Esophagus squamous epithelium (tissue), 5 donors: Measurements from ENCODE around the gene SH3GL3. TPM values are rescaled to one million over a fixed set of nuclear protein-coding genes. Genes with fewer than 3 reads are reported as not detected.

Source experiments
- DNase-seq: peaks from one replicate; lab custom pipeline; 2025; lab: John Stamatoyannopoulos, UW
- H3K27ac ChIP-seq, 4 donors: fragments of 200-600 bp; sonication (generic); one replicate each; pipeline ENCODE4 v1.5.1; 2016 to 2019; ENCODE audit warnings: mild to moderate bottlenecking in 1 of 4
- H3K27me3 ChIP-seq, 4 donors: fragments of 200-600 bp; sonication (generic); 1 replicate in 3 of 4; 2 replicates in 1 of 4; pipeline versions ENCODE4 v1.5.1 to v1.6.0; 2017 to 2021; ENCODE audit warnings: antibody characterized with exemption in 1 of 4
- H3K36me3 ChIP-seq, 3 donors: fragments of 200-600 bp; sonication (generic); one replicate each; pipeline ENCODE4 v1.5.1; 2016 to 2019
- H3K4me1 ChIP-seq, 3 donors: fragments of 200-600 bp; sonication (generic); one replicate each; pipeline ENCODE4 v1.5.1; 2017 to 2019
- H3K4me3 ChIP-seq, 4 donors: fragments of 200-600 bp; sonication (generic); 1 replicate in 3 of 4; 2 replicates in 1 of 4; pipeline ENCODE4 v1.5.1; 2016 to 2019; ENCODE audit warnings: mild to moderate bottlenecking in 2 of 4, moderate library complexity in 1 of 4
- H3K9me3 ChIP-seq, 3 donors: fragments of 200-600 bp; sonication (generic); one replicate each; pipeline ENCODE4 v1.5.1; 2016 to 2019
- CTCF ChIP-seq, 6 experiments: fragments of 450-650 bp in 4 of 6; fragments of 200-600 bp in 2 of 6; sonication (generic) in 2 of 6; IDR thresholded peaks; one replicate each; pipeline ENCODE4 v1.5.1; 2016 to 2019; ENCODE audit warnings: antibody characterized with exemption in 6 of 6, mild to moderate bottlenecking in 4 of 6, moderate library complexity in 4 of 6
- POLR2A ChIP-seq, 4 donors: fragments of 450-650 bp; IDR thresholded peaks; one replicate each; pipeline ENCODE4 v1.6.1; 2017; ENCODE audit warnings: antibody characterized with exemption in 4 of 4, mild to moderate bottlenecking in 4 of 4, moderate library complexity in 3 of 4
- WGBS, 2 donors: methylation state at CpG; one replicate each; pipeline ENCODE4 v1.1.5; 2018; 5-methylcytosine and 5-hydroxymethylcytosine counted together
- intact Hi-C: fragments of 100-400 bp; cut with DNase I; formaldehyde crosslinking; loops from one replicate; pipeline ENCODE4 v1.15.0; 2022
- total RNA-seq, 4 donors: library from RNA; depleted of rRNA; stranded (reverse); fragments of >200 nt; gene quantifications; one replicate each; pipeline ENCODE4 v1.1.0, GENCODE V29; 2016
- donor health status: DM: yes; HTN: yes; CAD: no.

SH3GL3 gene
- total RNA-seq, 4 donors from 2014 or later: 0.57 to 5.7 (median 2.1) TPM

- H3K4me3 ChIP-seq: no peak overlapping the region
- H3K9me3 ChIP-seq: no peaks in the 10 kb centered on the region
- intact Hi-C loops: no loop called here
- no peaks in the 10 kb centered on the region for H3K27me3 ChIP-seq
- no peaks in the 10 kb centered on the region for H3K36me3 ChIP-seq
- no peak for DNase-seq
- WGBS, 2 donors: 50 to 63% methylated on average over 2 of the region's 2 CpGs
- TF ChIP-seq POLR2A (IDR thresholded peaks at IDR 0.05) (no peak), CTCF (IDR thresholded peaks at IDR 0.05) (no peak)
- no peak overlapping the region for H3K27ac ChIP-seq
- H3K4me1 ChIP-seq: no peaks in the 10 kb centered on the region
These were observed 179.1 kb downstream of the SH3GL3 start for GRCh38 chr15:83626171-83626802.

DNA sequence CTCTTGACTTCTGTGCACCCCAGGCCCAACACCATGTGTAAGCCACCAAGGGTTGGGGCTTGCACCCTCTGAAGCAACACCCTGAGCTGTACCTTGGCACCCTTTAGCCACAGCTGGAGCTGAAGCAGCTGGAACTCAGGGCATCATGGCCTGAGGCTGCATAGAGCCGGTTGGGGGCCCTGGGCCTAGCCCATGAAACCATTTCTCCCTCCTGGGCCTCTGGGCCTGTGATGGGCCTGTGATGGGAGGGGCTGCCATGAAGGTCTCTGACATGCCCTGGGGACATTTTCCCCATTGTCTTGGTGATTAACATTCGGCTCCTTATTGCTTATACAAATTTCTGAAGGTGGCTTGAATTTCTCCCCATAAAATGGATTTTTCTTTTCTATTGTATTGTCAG lies 184.4 kb downstream of the SH3GL3 start:
- Histone ChIP-seq H3K4me1 (no peaks in the 10 kb centered on the region), H3K27me3 (no peaks in the 10 kb centered on the region), H3K36me3 (no peaks in the 10 kb centered on the region), H3K27ac (no peak overlapping the region), H3K9me3 (no peaks in the 10 kb centered on the region), H3K4me3 (no peak overlapping the region)
- DNase-seq: no peak
- WGBS, 2 donors: 55 to 72% methylated on average over 1 to 2 of the region's 2 CpGs
- intact Hi-C loops: no loop called here
- no peak for TF ChIP-seq POLR2A (IDR thresholded peaks at IDR 0.05)
- TF ChIP-seq CTCF (IDR thresholded peaks at IDR 0.05): no peak

GRCh38 chr15:83643201-83643600 lies 196.1 kb downstream of the SH3GL3 start:
- DNase-seq: no peak
- Histone ChIP-seq H3K9me3 (peaks cover 0 to 7% (median 0%) of the 10 kb centered on the region in 3 donors), H3K36me3 (no peaks in the 10 kb centered on the region), H3K27me3 (peaks cover 0 to 3% (median 0%) of the 10 kb centered on the region in 4 donors), H3K4me1 (no peaks in the 10 kb centered on the region), H3K27ac (no peak overlapping the region), H3K4me3 (no peak overlapping the region)
- intact Hi-C loops: no loop called here
- TF ChIP-seq CTCF (IDR thresholded peaks at IDR 0.05) (no peak), POLR2A (IDR thresholded peaks at IDR 0.05) (no peak)

DNA sequence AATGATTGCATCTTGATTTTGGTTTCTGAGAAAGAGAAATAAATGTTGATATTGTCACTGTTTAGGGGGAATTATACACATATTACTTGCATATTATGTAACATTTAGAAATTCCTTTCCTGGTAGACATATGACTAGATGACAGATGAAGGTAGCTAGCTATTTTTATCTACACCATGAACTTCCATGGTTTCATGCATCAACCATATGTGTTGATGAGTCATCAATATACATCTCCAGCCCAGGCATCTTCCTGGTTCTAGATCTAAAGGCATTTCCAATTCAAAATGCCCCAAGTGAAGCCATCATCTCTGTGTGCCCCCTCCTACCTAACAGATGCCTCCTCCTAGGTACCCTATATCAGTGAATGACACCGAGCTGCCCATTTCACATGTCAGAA lies 197.3 kb downstream of the SH3GL3 start:
- WGBS, 2 donors: 83 to 96% methylated on average over 1 of the region's 1 CpG
- intact Hi-C loops: no loop called here

More for the DNA sequence above, 197.3 kb downstream of the SH3GL3 start:
- H3K4me1 ChIP-seq: no peaks in the 10 kb centered on the region
- H3K36me3 ChIP-seq: no peaks in the 10 kb centered on the region
- TF ChIP-seq POLR2A (IDR thresholded peaks at IDR 0.05) (no peak), CTCF (IDR thresholded peaks at IDR 0.05) (no peak)
- H3K9me3 ChIP-seq: peaks cover 0 to 7% (median 0%) of the 10 kb centered on the region in 3 donors
- peaks cover 0 to 14% (median 0%) of the 10 kb centered on the region in 4 donors for H3K27me3 ChIP-seq
- no peak overlapping the region for H3K27ac ChIP-seq
- DNase-seq: no peak
- H3K4me3 ChIP-seq: no peak overlapping the region
